GM12878 (cell line): ENCODE results near the gene DNAH2. TPM values are rescaled to one million over a fixed set of nuclear protein-coding genes. Genes with fewer than 3 reads are reported as not detected.

Experiments
- ATAC-seq: fragments of 200-7000 bp; cut with Tn5 transposase; 3 replicates; pipeline ENCODE4 v1.9.1; 2020; ENCODE audit warnings: mild to moderate bottlenecking, moderate library complexity
- BruUV-seq: library from RNA; stranded (reverse); fragments of 400-500 nt; replicated peaks from 2 replicates; lab custom pipeline; 2021; lab: Mats Ljungman, UMichigan
- CTCF ChIA-PET: fragments of 300-600 bp; sonication (Branson Sonifier 250); formaldehyde crosslinking; extraction: SDS; loops from one replicate; lab custom pipeline; 2021; ENCODE audit warnings: inconsistent platforms; lab: Yijun Ruan, JAX
- POLR2A ChIA-PET: fragments of 350-600 bp; formaldehyde crosslinking; extraction: SDS; loops from one replicate; lab custom pipeline; 2021; ENCODE audit warnings: inconsistent platforms; lab: Charles Lee
- RAD21 ChIA-PET: fragments of 300-600 bp; sonication (Branson Sonifier 250); formaldehyde crosslinking; loops from one replicate; lab custom pipeline; 2023; ENCODE audit warnings: antibody characterized with exemption; ENCODE audit not compliant: unreplicated experiment; lab: Charles Lee
- SMC1A ChIA-PET: fragments of 300-600 bp; sonication (Branson Sonifier 250); formaldehyde crosslinking; loops from one replicate; lab custom pipeline; 2023; ENCODE audit not compliant: unreplicated experiment, uncharacterized antibody; lab: Charles Lee
- DNase-seq: peaks from one replicate; pipeline ENCODE4 v3.0.0-alpha.2; 2011; ENCODE audit warnings: low read depth, low spot score
- FAIRE-seq: peaks from 3 replicates; lab custom pipeline; 2011; peaks lifted over from hg19 to GRCh38; lab: Jason Lieb, UNC
- H2AFZ ChIP-seq: 2 replicates; pipeline ENCODE4 v1.6.0; 2011; ENCODE audit warnings: low read depth, low read length, control low read depth; ENCODE audit not compliant: control insufficient read depth
- H3K27ac ChIP-seq: 2 replicates; pipeline ENCODE4 v1.5.1; 2011; ENCODE audit warnings: control low read depth; ENCODE audit not compliant: control insufficient read depth, insufficient read depth
- H3K27me3 ChIP-seq, 2 experiments: replicated peaks in 1 of 2; 2 replicates each; pipeline versions ENCODE4 v1.6.0 to v1.6.1; 2011; ENCODE audit warnings: low read length in 1 of 2; ENCODE audit not compliant: control insufficient read depth in 2 of 2, insufficient read depth in 2 of 2
- H3K36me3 ChIP-seq, 2 experiments: 2 replicates each; pipeline ENCODE4 v1.5.1; 2011; ENCODE audit warnings: low read length in 1 of 2; ENCODE audit not compliant: control insufficient read depth in 2 of 2, insufficient read depth in 2 of 2
- H3K4me1 ChIP-seq: 2 replicates; pipeline ENCODE4 v1.6.1; 2011; ENCODE audit warnings: mild to moderate bottlenecking, low read length, moderate library complexity, mixed read lengths; ENCODE audit not compliant: control insufficient read depth, insufficient read depth
- H3K4me2 ChIP-seq: 2 replicates; pipeline ENCODE4 v1.6.0; 2011; ENCODE audit warnings: control low read depth; ENCODE audit not compliant: control insufficient read depth, insufficient read depth
- H3K4me3 ChIP-seq: fragments of 200-600 bp; sonication (generic); 2 replicates; pipeline ENCODE4 v1.5.1; 2016
- H3K79me2 ChIP-seq: 2 replicates; pipeline ENCODE4 v1.6.0; 2011; ENCODE audit warnings: low read length; ENCODE audit not compliant: control insufficient read depth, insufficient read depth
- H3K9ac ChIP-seq: 2 replicates; pipeline ENCODE4 v1.8.0; 2011; ENCODE audit warnings: low read length, control low read depth, mixed read lengths; ENCODE audit not compliant: control insufficient read depth, insufficient read depth
- H3K9me3 ChIP-seq: replicated peaks from 3 replicates; pipeline ENCODE4 v1.5.1; 2011; ENCODE audit warnings: mild to moderate bottlenecking, low read length; ENCODE audit not compliant: control insufficient read depth, insufficient read depth
- H4K20me1 ChIP-seq: 2 replicates; pipeline ENCODE4 v1.6.0; 2011; ENCODE audit not compliant: control insufficient read depth, insufficient read depth
- DPF2 ChIP-seq: fragments of 450-650 bp; IDR thresholded peaks from 2 replicates; pipeline ENCODE4 v1.6.1; 2017; ENCODE audit warnings: mild to moderate bottlenecking
- IKZF1 ChIP-seq: fragments of 450-650 bp; conservative IDR thresholded peaks from 2 replicates; pipeline ENCODE4 v1.6.1; 2017; ENCODE audit warnings: antibody characterized with exemption, mild to moderate bottlenecking
- KAT2A ChIP-seq: conservative IDR thresholded peaks from 2 replicates; pipeline ENCODE4 v1.6.1; 2011; ENCODE audit warnings: low read depth, low read length; ENCODE audit not compliant: control insufficient read depth
- NRF1 ChIP-seq: conservative IDR thresholded peaks from 2 replicates; pipeline ENCODE4 v1.6.1; 2011; ENCODE audit warnings: mild to moderate bottlenecking, low read depth, low read length, improper control_type of control experiment
- POLR2A ChIP-seq: IDR thresholded peaks from 2 replicates; pipeline ENCODE4 v1.6.1; 2011; ENCODE audit warnings: low read depth, mild to moderate bottlenecking, low read length
- ZBTB33 ChIP-seq: fragments of 450-650 bp; IDR thresholded peaks from 2 replicates; pipeline ENCODE4 v1.6.1; 2017; ENCODE audit warnings: mild to moderate bottlenecking
- ZNF217 ChIP-seq: fragments of 450-650 bp; IDR thresholded peaks from 2 replicates; pipeline ENCODE4 v1.6.1; 2017; ENCODE audit warnings: antibody characterized with exemption, mild to moderate bottlenecking
- WGBS: methylation state at CpG from one replicate; pipeline ENCODE4 v1.1.6; 2016; ENCODE audit warnings: low lambda C conversion rate; ENCODE audit not compliant: insufficient replicate concordance, insufficient coverage; ENCODE audit errors: missing lambda C conversion rate; 5-methylcytosine and 5-hydroxymethylcytosine counted together
- in situ Hi-C: fragments of 300-500 bp; cut with MboI; formaldehyde crosslinking; loops from 9 replicates; pipeline ENCODE4 v1.14.3; 2018; ENCODE audit warnings: mixed read lengths
- intact Hi-C: fragments of 100-400 bp; cut with micrococcal nuclease; formaldehyde crosslinking; loops from one replicate; pipeline ENCODE4 v1.14.2; 2022; ENCODE audit not compliant: unreplicated experiment
- polyA plus RNA-seq, 11 experiments: library from polyadenylated mRNA; depleted of rRNA in 4 of 11; unstranded in 6 of 11; stranded (reverse) in 5 of 11; fragments of >200 nt; fragmentation: Nextera tagmentation in 4 of 11; fragmentation: Illumina TruSeq in 1 of 11; extraction: Ambion mirVana in 4 of 11; extraction: Trizol in 1 of 11; gene quantifications; 1 replicate in 1 of 11; 2 replicates in 10 of 11; pipeline versions ENCODE4 v1.2.1 to v1.2.3, GENCODE V29; 2011 to 2016; ENCODE audit warnings: inconsistent platforms in 2 of 11, missing spikeins in 2 of 11, low read depth in 1 of 11
- total RNA-seq, 4 experiments: library from RNA; depleted of rRNA in 3 of 4; stranded (reverse); fragments of >200 nt in 3 of 4; fragmentation: Illumina TruSeq in 1 of 4; extraction: Trizol in 1 of 4; gene quantifications; 2 replicates each; pipeline versions ENCODE4 v1.2.1 to v1.2.3, GENCODE V29; 2013 to 2021
- TF ChIP-seq, protein P1 (sequence below): fragments of 450-650 bp; IDR thresholded peaks from 2 replicates; pipeline ENCODE4 v1.6.1; 2017; ENCODE audit warnings: mild to moderate bottlenecking, low read depth, inconsistent platforms; ENCODE audit not compliant: poor library complexity, severe bottlenecking
- TF ChIP-seq, protein P2 (sequence below): fragments of 150-350 bp; IDR thresholded peaks from 2 replicates; pipeline ENCODE4 v1.6.1; 2014; ENCODE audit warnings: mild to moderate bottlenecking, low read depth, low read length

DNAH2 gene
- total and polyA plus RNA-seq, 10 of the 15 experiments (the other 5 are each of a cell fraction or from before 2014, with no cell fraction given): not detected

DNA sequence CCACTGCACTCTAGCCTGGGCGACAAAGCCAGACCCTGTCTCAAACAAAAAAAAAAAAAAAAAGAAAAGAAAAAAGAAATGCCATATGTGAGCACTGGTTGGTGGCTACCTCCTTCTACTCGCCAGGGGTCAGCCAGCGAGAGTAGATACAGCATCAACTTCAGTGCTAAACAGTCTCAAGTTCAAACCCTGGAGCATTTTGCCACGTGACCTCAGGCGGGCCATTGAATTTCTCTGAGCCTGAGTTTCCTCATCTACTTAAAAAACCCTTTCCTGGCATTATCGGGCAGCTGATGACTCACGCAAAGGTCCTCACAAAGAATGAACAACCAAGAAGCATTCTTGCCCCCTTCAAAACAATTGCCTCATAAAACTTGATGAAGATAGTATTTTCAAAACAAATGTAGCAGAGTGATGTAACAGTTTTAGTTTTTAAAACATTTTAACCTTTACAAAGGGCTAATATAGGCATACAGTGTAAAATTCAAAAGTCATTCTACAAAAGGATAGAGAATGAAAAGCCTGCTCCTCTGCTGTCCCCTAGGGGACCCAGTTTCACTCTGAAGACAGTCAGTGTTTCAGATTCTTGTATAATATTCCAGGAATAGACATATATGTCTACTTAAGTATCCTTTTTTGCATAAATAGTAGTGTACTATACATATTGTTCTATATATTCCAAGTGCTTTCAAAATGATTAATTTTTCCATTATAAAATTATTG is 28.4 kb downstream of the DNAH2 start:
- intact Hi-C loops: loop anchor here (10.0 kb wide), 1 partner anchor 79 kb away; no protein-coding TSS in a partner anchor
- Histone ChIP-seq H3K36me3 (no peaks in the 10 kb centered on the region), H3K79me2 (no peaks in the 10 kb centered on the region), H3K9ac (no peak overlapping the region), H3K4me3 (no peak overlapping the region), H3K9me3 (no peaks in the 10 kb centered on the region), H3K4me1 (no peaks in the 10 kb centered on the region), H4K20me1 (no peaks in the 10 kb centered on the region), H2AFZ (no peak overlapping the region), H3K4me2 (no peak overlapping the region), H3K27me3 (no peaks in the 10 kb centered on the region; a peak in 3 of 4 replicates), H3K27ac (no peak overlapping the region)
- ChIA-PET POLR2A (interaction anchor here (0.7 kb wide), 1 partner anchor 568 kb away, joined by 5 read pairs; no protein-coding TSS in a partner anchor), RAD21 (interaction anchor here (0.7 kb wide), 1 partner anchor 75 kb away, joined by 3 read pairs; no protein-coding TSS in a partner anchor), SMC1A (no interaction called here), CTCF (interaction anchor here (0.6 to 4.1 kb wide), 3 partner anchors 46 to 311 kb away, joined by 3 to 50 read pairs (median 30); no protein-coding TSS in a partner anchor)
- in situ Hi-C loops: no loop called here
- 17% methylated on average over 7 of the region's 7 CpGs for WGBS
- FAIRE-seq (no peak), ATAC-seq (no peak), DNase-seq (no peak)
- no TSS peak for BruUV-seq
- TF ChIP-seq, protein P1, sequence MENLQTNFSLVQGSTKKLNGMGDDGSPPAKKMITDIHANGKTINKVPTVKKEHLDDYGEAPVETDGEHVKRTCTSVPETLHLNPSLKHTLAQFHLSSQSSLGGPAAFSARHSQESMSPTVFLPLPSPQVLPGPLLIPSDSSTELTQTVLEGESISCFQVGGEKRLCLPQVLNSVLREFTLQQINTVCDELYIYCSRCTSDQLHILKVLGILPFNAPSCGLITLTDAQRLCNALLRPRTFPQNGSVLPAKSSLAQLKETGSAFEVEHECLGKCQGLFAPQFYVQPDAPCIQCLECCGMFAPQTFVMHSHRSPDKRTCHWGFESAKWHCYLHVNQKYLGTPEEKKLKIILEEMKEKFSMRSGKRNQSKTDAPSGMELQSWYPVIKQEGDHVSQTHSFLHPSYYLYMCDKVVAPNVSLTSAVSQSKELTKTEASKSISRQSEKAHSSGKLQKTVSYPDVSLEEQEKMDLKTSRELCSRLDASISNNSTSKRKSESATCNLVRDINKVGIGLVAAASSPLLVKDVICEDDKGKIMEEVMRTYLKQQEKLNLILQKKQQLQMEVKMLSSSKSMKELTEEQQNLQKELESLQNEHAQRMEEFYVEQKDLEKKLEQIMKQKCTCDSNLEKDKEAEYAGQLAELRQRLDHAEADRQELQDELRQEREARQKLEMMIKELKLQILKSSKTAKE: no peak
- no peak for TF ChIP-seq ZNF217
- no peak for TF ChIP-seq IKZF1
- TF ChIP-seq, protein P2, sequence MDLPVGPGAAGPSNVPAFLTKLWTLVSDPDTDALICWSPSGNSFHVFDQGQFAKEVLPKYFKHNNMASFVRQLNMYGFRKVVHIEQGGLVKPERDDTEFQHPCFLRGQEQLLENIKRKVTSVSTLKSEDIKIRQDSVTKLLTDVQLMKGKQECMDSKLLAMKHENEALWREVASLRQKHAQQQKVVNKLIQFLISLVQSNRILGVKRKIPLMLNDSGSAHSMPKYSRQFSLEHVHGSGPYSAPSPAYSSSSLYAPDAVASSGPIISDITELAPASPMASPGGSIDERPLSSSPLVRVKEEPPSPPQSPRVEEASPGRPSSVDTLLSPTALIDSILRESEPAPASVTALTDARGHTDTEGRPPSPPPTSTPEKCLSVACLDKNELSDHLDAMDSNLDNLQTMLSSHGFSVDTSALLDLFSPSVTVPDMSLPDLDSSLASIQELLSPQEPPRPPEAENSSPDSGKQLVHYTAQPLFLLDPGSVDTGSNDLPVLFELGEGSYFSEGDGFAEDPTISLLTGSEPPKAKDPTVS: no peak
- no peak for TF ChIP-seq ZBTB33
- TF ChIP-seq KAT2A: no peak
- TF ChIP-seq NRF1: no peak
- TF ChIP-seq DPF2: no peak
- no peak for TF ChIP-seq POLR2A
